DMS114 treated with DMSO at 0.1 percent for 48 hours (cell line): ENCODE results near the gene FRMPD2.
"Not testable (repeated sequence)": the region's sequence is repeated elsewhere in the genome, so short reads cannot be mapped to it uniquely, and the experiment has no call there.

ENCODE experiments used
- DNase-seq: peaks from one replicate; lab custom pipeline; 2025; ENCODE audit not compliant: unreplicated experiment; lab: John Stamatoyannopoulos, UW

The FRMPD2 gene

GRCh38 chr10:48290286-48290685, 15.8 kb upstream of the FRMPD2 start:
- DNase-seq, result no peak

GRCh38 chr10:48289501-48290238, 15.2 kb upstream of the FRMPD2 start:
- peak; percentile 26 for DNase-seq

DNA sequence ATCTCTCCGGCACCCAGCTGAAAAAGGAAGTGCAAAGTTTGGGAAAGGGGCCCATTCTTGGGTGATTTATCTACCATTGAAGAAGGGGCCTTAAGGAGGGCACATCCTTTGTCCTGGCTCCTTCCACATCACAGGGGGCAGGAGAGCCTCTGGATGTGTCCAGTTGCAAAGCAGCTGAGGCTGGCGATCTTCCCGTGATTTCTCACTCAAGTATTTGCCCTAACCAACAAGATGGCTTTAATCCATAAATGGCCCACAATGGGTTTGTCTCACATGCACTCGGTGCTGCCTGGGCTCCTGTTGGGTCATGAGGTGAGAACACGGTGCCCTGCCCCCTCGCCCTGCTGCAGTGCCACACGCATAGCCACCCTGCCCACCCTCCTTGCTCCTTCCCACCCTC, 14.2 kb upstream of the FRMPD2 start:
- no peak for DNase-seq

GRCh38 chr10:48287417-48288391, 13.2 kb upstream of the FRMPD2 start:
- no peak for DNase-seq

GRCh38 chr10:48286356-48286755, 11.9 kb upstream of the FRMPD2 start:
- no peak for DNase-seq

- DNase-seq, result no peak
These were observed 11.2 kb upstream of the FRMPD2 start for GRCh38 chr10:48285710-48286109.

DNA sequence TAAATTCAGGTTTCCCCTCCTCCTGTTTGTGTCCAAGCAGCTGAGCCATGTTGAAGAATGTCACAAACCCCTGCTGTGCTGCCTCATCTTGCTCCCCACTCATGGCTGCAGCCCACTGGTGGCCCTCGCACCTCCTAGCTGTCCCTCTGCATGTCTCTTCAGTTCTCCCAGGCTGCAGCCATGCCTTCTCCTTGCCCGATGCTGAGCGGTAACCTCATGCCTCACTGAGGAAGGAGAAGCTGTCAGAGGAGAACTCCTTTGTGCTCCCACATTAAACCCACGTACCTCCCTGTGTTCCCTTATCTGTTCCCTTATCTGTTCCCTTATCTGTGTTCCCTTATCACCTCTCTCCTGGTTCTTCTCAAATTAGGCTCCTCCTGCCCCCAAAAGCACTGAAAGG, 10.3 kb upstream of the FRMPD2 start:
- DNase-seq, result no peak

DNA sequence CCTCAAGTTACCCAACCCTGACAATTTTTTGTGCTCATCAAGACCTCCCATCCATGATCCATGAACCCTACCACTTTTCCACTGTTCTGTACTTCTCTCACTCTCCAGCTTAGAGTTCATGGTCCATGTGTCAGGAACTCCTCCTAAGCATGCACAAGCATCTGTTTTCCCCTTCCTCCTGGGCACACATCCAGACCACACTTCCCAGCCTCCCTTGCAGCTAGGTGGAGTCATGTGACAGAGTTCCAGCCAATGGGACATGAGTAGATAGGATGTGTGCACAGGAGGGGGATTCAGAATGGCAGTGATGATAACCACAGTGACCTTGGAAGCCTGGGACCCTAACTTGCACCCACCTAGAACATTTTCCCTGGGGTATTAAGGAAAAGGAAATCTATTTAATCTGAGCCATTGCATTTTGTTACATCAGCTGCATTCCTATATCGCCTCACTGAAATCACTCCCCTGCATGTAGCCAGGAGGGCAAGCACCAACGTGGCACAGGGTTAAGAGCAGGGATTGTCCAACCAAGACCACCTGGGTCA, 9.6 kb upstream of the FRMPD2 start:
- no peak for DNase-seq

- no peak for DNase-seq
These were observed 8.3 kb upstream of the FRMPD2 start for GRCh38 chr10:48282829-48283228.

DNA sequence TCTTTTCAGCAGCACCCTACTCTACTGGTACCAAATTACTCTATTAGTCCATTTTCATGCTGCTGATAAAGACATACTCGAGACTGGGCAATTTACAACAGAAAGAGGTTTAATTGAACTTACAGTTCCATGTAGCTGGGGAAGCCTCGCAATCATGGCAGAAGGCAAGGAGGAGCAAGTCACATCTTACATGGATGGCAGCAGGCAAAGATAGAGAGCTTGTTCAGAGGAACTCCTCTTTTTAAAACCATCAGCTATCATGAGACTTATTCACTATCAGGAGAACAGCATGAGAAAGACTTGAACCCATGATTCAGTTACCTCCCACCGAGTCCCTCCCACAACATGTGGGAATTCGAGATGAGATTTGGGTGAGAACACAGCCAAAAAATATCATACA, 7.2 kb upstream of the FRMPD2 start:
- not testable (repeated sequence) for DNase-seq

- DNase-seq, result no peak
These were observed 4.7 kb upstream of the FRMPD2 start for GRCh38 chr10:48279081-48279751.

DNA sequence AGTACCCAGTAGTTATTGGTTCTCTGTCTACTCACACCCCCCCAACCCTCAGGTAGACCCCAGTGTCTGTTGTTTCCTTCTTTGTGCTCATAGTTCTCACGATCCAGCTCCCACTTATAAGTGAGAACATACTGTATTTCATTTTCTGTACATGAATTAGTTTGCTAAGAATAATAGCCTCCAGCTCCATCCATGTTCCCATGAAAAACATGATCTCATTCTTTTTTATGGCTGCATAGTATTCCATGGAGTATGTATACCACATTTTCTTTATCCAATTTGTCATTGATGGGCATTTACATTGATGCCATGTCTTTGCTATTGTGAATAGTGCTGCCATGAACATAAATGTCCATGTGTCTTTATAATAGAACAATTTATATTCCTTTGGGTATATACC, 2.6 kb upstream of the FRMPD2 start:
- DNase-seq, result no peak

GRCh38 chr10:48273741-48274140, 755 bp downstream of the FRMPD2 start:
- DNase-seq, result no peak

DNA sequence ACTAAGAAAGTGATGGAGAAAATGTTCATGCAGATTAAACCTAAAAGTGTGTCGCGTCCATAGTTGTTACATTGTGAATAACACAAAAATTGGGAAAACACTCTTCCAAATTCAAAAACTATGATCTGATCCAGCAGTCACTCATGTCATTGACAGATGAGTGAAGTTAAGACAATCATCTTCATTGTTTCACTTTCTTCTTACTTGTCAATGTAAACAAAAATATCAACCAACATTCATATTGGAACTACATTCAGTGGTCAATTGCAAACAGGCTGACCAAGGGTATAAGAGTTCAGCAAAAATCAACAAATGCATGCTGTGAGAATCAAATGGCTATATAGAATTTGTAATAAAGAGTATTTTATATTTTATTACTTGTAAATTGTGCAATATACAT, 1.8 kb downstream of the FRMPD2 start:
- DNase-seq, result no peak

DNA sequence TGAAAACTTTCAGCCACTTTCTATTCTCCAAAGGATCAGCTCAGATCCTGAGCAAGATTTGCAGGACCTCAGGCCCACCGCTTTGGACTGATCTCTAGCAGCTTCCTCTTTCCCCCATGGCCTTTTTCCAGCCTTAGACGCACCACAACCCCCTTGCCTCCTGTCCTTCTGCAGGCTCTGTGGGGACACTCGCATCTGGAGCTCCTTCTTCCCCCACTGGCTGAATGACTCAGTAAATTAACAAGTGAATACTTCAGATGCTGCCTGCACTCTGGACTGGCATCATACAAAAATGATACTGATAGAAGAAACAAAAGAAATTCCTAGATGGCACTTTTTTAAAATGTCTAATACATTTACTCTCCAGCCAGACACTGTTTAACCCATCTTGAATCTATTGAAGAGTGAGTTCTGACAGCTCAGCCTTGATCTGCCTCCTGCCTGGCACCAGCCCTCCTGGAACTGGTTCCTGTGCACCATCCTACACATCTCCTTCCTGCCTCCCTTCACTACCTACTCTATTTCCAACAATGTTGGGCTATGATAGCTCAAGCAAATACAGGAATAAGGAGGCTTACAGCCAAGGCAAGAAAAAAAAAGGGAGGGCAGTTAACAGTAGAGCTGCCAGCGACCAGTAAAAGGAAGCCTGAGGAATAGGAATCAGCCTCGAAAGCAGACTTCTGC, 3.3 kb downstream of the FRMPD2 start:
- no peak for DNase-seq

- DNase-seq, result no peak
These were observed 8.0 kb downstream of the FRMPD2 start for GRCh38 chr10:48266528-48266927.

GRCh38 chr10:48258105-48258504, 16.4 kb downstream of the FRMPD2 start:
- DNase-seq, result no peak

GRCh38 chr10:48257407-48257961, 17.0 kb downstream of the FRMPD2 start:
- DNase-seq, result no peak

DNA sequence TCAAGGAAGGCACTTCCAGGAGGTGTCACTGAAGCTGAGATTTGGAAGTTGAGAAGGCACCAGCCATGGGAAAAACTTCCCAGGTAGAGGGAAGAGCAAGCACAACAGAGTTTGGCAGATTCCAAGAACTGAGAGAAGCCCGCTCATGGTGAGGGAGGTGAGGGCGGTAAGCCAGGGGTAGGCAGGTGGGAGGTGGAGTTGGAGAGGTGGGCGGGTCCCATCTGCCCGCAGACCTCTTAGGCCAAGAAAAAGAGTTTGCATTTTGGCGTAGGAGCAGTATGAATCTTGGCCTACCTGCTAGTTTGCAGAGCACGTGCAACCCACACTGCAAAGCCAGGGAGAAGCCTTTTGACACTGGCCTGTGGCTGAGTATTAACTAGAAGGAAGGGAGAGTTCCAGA, 18.8 kb downstream of the FRMPD2 start:
- DNase-seq, result no peak

DNA sequence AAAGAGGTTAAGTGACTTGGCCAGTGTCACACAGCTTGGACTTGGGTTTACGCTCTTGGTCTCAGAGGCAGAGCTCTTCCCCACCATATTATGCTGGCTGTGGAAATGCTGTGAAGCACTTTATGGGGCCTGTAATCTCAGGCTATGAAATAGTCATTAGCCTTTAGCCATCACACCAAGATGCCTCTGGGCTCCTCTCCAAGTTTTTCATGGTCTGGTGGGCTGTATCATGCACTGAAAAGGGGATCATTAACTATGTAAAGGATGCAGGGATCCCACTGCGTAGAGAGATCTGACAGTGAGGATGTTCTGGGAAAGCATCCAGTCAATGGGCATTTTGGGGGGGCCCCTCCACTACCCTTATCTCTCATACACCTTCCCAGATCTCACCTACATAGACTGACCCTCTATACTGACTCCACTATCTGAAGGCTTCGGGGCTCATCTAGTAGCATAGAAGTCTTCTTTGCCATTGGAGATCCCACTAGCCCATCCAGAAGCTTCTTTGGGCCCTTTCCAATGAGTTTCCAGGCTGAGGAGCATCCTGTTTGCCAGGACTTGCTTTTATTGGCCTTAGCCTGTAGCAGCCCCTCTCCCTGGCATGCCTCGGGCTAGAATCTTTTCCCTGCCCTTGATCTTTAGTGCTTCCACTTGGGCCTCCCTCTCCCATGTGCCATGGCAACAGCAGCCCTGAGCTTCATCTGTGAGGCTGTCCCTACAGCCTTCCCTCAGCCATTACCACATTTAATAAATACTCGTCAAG, 19.6 kb downstream of the FRMPD2 start:
- DNase-seq, result no peak
